ENCODE measurements around the gene FLT4.

FLT4 gene

GRCh38 chr5:180557217-180557809 is 92.1 kb downstream of the FLT4 start:
- no peaks in the 10 kb centered on the region for H3K4me1 ChIP-seq (ENCODE audit: control insufficient read depth, insufficient read depth, low read length)
- peaks cover 18% of the 10 kb centered on the region for H3K36me3 ChIP-seq (ENCODE audit: control insufficient read depth, insufficient read depth, low read length, severe bottlenecking)
- H3K27me3 ChIP-seq (replicated peaks; ENCODE audit: control insufficient read depth, insufficient read depth, low read length): no peaks in the 10 kb centered on the region
- no peaks in the 10 kb centered on the region for H3K9me3 ChIP-seq (ENCODE audit: control insufficient read depth, low read length)
- H3K9ac ChIP-seq (ENCODE audit: low read length): no peak overlapping the region
- H3K4me3 ChIP-seq (ENCODE audit: low read length): no peak overlapping the region
- no peak for DNase-seq (ENCODE audit: low read depth)

GRCh38 chr5:180555168-180555921 is 94.1 kb downstream of the FLT4 start:
- H3K36me3 ChIP-seq (ENCODE audit: control insufficient read depth, insufficient read depth, low read length, severe bottlenecking): peaks cover 28% of the 10 kb centered on the region
- no peaks in the 10 kb centered on the region for H3K4me1 ChIP-seq (ENCODE audit: control insufficient read depth, insufficient read depth, low read length)
- no peaks in the 10 kb centered on the region for H3K9me3 ChIP-seq (ENCODE audit: control insufficient read depth, low read length)
- H3K4me3 ChIP-seq (ENCODE audit: low read length): no peak overlapping the region
- no peak overlapping the region for H3K9ac ChIP-seq (ENCODE audit: low read length)
- peak; percentile 5 for DNase-seq (ENCODE audit: low read depth)
- no peaks in the 10 kb centered on the region for H3K27me3 ChIP-seq (replicated peaks; ENCODE audit: control insufficient read depth, insufficient read depth, low read length)

GRCh38 chr5:180553530-180553929 is 95.9 kb downstream of the FLT4 start:
- no peaks in the 10 kb centered on the region for H3K9me3 ChIP-seq (ENCODE audit: control insufficient read depth, low read length)
- peaks cover 34% of the 10 kb centered on the region for H3K36me3 ChIP-seq (ENCODE audit: control insufficient read depth, insufficient read depth, low read length, severe bottlenecking)
- H3K4me1 ChIP-seq (ENCODE audit: control insufficient read depth, insufficient read depth, low read length): no peaks in the 10 kb centered on the region
- DNase-seq (ENCODE audit: low read depth): peak; percentile 75
- no peak overlapping the region for H3K4me3 ChIP-seq (ENCODE audit: low read length)
- H3K27me3 ChIP-seq (replicated peaks; ENCODE audit: control insufficient read depth, insufficient read depth, low read length): no peaks in the 10 kb centered on the region
- no peak overlapping the region for H3K9ac ChIP-seq (ENCODE audit: low read length)

All from adipocyte (in vitro differentiated cells).